Measurements from ENCODE around the gene DAND5.
"Not testable (repeated sequence)": the region's sequence is repeated elsewhere in the genome, so short reads cannot be mapped to it uniquely, and the experiment has no call there.

The DAND5 gene

GRCh38 chr19:12946092-12946721, 23.2 kb upstream of the DAND5 start:
- DNase-seq = peak; percentile 51 to 77

GRCh38 chr19:12946731-12947496, 22.5 kb upstream of the DAND5 start:
- DNase-seq = no peak

- no peak for DNase-seq
Observed at GRCh38 chr19:12947702-12948611, 21.4 kb upstream of the DAND5 start.

GRCh38 chr19:12948612-12949362, 20.6 kb upstream of the DAND5 start:
- no peak for DNase-seq

- no peak for DNase-seq
Observed at GRCh38 chr19:12949363-12950283, 19.8 kb upstream of the DAND5 start.

GRCh38 chr19:12952050-12952449, 17.3 kb upstream of the DAND5 start:
- not testable (repeated sequence) for DNase-seq

- DNase-seq = no peak
Observed at GRCh38 chr19:12952488-12953137, 16.8 kb upstream of the DAND5 start.

GRCh38 chr19:12953138-12953798, 16.1 kb upstream of the DAND5 start:
- no peak for DNase-seq

GRCh38 chr19:12953799-12954611, 15.4 kb upstream of the DAND5 start:
- DNase-seq = peak in 1 of 2 experiments; percentile 26

GRCh38 chr19:12954612-12954962, 14.8 kb upstream of the DAND5 start:
- DNase-seq = no peak

- not testable (repeated sequence) for DNase-seq
Observed at GRCh38 chr19:12955575-12955974, 13.8 kb upstream of the DAND5 start.

- DNase-seq = no peak
Observed at GRCh38 chr19:12955996-12956395, 13.4 kb upstream of the DAND5 start.

GRCh38 chr19:12956446-12957388, 12.7 kb upstream of the DAND5 start, which contains the start of gene GADD45GIP1:
Gene GADD45GIP1 (minus strand): TSS chr19:12957223. CDS start chr19:12957212, 11 bp downstream.
- DNase-seq = peak; percentile 68 to 82

- not testable (repeated sequence) for DNase-seq
Observed at GRCh38 chr19:12957389-12957952, 11.9 kb upstream of the DAND5 start.

GRCh38 chr19:12959481-12959880, 9.9 kb upstream of the DAND5 start:
- no peak for DNase-seq

GRCh38 chr19:12965017-12965811, 4.2 kb upstream of the DAND5 start:
- peak; percentile 56 to 73 for DNase-seq

- no peak for DNase-seq
Observed at GRCh38 chr19:12965812-12966135, 3.6 kb upstream of the DAND5 start.

Measured in Kasumi-1 (cell line).